H1 (cell line): ENCODE measurements around the gene ATP7A. TPM values are rescaled to one million over a fixed set of nuclear protein-coding genes. Genes with fewer than 3 reads are reported as not detected.

Experiments used
- CTCF ChIA-PET: fragments of 300-600 bp; sonication (Branson Sonifier 250); formaldehyde crosslinking; loops from one replicate; lab custom pipeline; 2021; ENCODE audit not compliant: partially characterized antibody; lab: Charles Lee
- POLR2A ChIA-PET: fragments of 300-600 bp; sonication (Branson Sonifier 250); formaldehyde crosslinking; loops from one replicate; lab custom pipeline; 2021; ENCODE audit warnings: inconsistent platforms; ENCODE audit not compliant: partially characterized antibody; lab: Charles Lee
- DNase-seq, 2 experiments: peaks; one replicate each; pipeline versions ENCODE4 v3.0.0 to v3.0.0-alpha.2; 2010 to 2022; ENCODE audit warnings: low spot score in 2 of 2, low read depth in 1 of 2, mixed read lengths in 1 of 2
- FAIRE-seq: peaks from 2 replicates; lab custom pipeline; 2011; peaks lifted over from hg19 to GRCh38; lab: Jason Lieb, UNC
- H2AFZ ChIP-seq: 2 replicates; pipeline ENCODE4 v1.8.1; 2012; ENCODE audit warnings: low read length, inconsistent platforms
- H2AK5ac ChIP-seq: 2 replicates; pipeline ENCODE4 v1.6.1; 2013; ENCODE audit warnings: low read depth, low read length
- H2BK120ac ChIP-seq: replicated peaks from 2 replicates; pipeline ENCODE3; 2013; ENCODE audit warnings: low read depth, low read length, inconsistent platforms
- H2BK12ac ChIP-seq: 2 replicates; pipeline ENCODE4 v1.6.1; 2013; ENCODE audit warnings: low read depth, low read length
- H2BK15ac ChIP-seq: 2 replicates; pipeline ENCODE4 v1.6.1; 2013; ENCODE audit warnings: low read length
- H2BK20ac ChIP-seq: 2 replicates; pipeline ENCODE4 v1.6.1; 2013; ENCODE audit warnings: low read length
- H2BK5ac ChIP-seq: 2 replicates; pipeline ENCODE4 v1.6.1; 2013; ENCODE audit warnings: low read depth, low read length
- H3K14ac ChIP-seq: 2 replicates; pipeline ENCODE4 v1.6.1; 2013; ENCODE audit warnings: inconsistent platforms; ENCODE audit not compliant: insufficient read length
- H3K18ac ChIP-seq: 2 replicates; pipeline ENCODE4 v1.6.1; 2013; ENCODE audit warnings: low read length; ENCODE audit errors: extremely low read depth
- H3K23ac ChIP-seq: 2 replicates; pipeline ENCODE4 v1.6.1; 2013; ENCODE audit warnings: inconsistent platforms; ENCODE audit not compliant: insufficient read length
- H3K23me2 ChIP-seq: 2 replicates; pipeline ENCODE4 v1.6.1; 2013; ENCODE audit warnings: low read depth, low read length
- H3K27ac ChIP-seq: 2 replicates; pipeline ENCODE4 v1.6.1; 2011; ENCODE audit warnings: low read depth, low read length, inconsistent platforms
- H3K27me3 ChIP-seq, 4 experiments: replicated peaks in 1 of 4; 1 replicate in 1 of 4; 2 replicates in 3 of 4; pipeline versions ENCODE4 v1.6.1 to v1.8.1; 2011 to 2013; ENCODE audit warnings: low read length in 3 of 4, mild to moderate bottlenecking in 3 of 4, inconsistent platforms in 2 of 4, mixed read lengths in 2 of 4, moderate library complexity in 1 of 4; ENCODE audit not compliant: control insufficient read depth in 3 of 4, insufficient read depth in 3 of 4; ENCODE audit errors: extremely low read depth in 1 of 4
- H3K36me3 ChIP-seq, 4 experiments: 2 replicates each; pipeline versions ENCODE4 v1.6.1 to v1.8.1; 2011 to 2013; ENCODE audit warnings: mild to moderate bottlenecking in 4 of 4, low read length in 3 of 4, moderate library complexity in 2 of 4, control low read depth in 1 of 4, inconsistent platforms in 1 of 4; ENCODE audit not compliant: insufficient read depth in 4 of 4, control insufficient read depth in 2 of 4
- H3K4ac ChIP-seq: replicated peaks from 2 replicates; pipeline ENCODE3; 2013; ENCODE audit warnings: low read length, low read depth, mixed read lengths, inconsistent platforms; ENCODE audit not compliant: insufficient read length
- H3K4me1 ChIP-seq, 4 experiments: replicated peaks in 1 of 4; 1 replicate in 1 of 4; 2 replicates in 3 of 4; pipeline versions ENCODE4 v1.6.1 to v1.8.1; 2011 to 2013; ENCODE audit warnings: low read length in 3 of 4, inconsistent platforms in 2 of 4, mixed read lengths in 1 of 4; ENCODE audit not compliant: insufficient read depth in 4 of 4, control insufficient read depth in 3 of 4
- H3K4me2 ChIP-seq, 2 experiments: 2 replicates each; pipeline versions ENCODE4 v1.6.1 to v1.8.1; 2011 to 2013; ENCODE audit warnings: low read depth in 2 of 2, low read length in 2 of 2, control low read depth in 1 of 2, inconsistent platforms in 1 of 2, mild to moderate bottlenecking in 1 of 2; ENCODE audit not compliant: insufficient read depth in 1 of 2
- H3K4me3 ChIP-seq, 4 experiments: fragments of 200-600, 300-600 bp in 1 of 4; sonication (generic), shearing (Covaris generic), sonication (Bioruptor Twin) in 1 of 4; 2 replicates each; pipeline versions ENCODE4 v1.5.1 to v1.8.1; 2011 to 2016; ENCODE audit warnings: low read length in 4 of 4, low read depth in 3 of 4, control low read depth in 2 of 4, inconsistent platforms in 2 of 4, mild to moderate bottlenecking in 2 of 4, mixed read lengths in 1 of 4, moderate library complexity in 1 of 4; ENCODE audit not compliant: insufficient read depth in 2 of 4; ENCODE audit errors: extremely low read depth in 1 of 4
- H3K56ac ChIP-seq: replicated peaks from 2 replicates; pipeline ENCODE3; 2013; ENCODE audit warnings: low read depth, mild to moderate bottlenecking, mixed read lengths, low read length, inconsistent platforms; ENCODE audit not compliant: insufficient read length
- H3K79me1 ChIP-seq: 2 replicates; pipeline ENCODE4 v1.6.1; 2013; ENCODE audit warnings: low read depth, low read length, control low read depth
- H3K79me2 ChIP-seq, 2 experiments: 2 replicates each; pipeline versions ENCODE4 v1.6.1 to v1.8.1; 2012 to 2013; ENCODE audit warnings: low read length in 2 of 2, mild to moderate bottlenecking in 2 of 2, inconsistent platforms in 1 of 2; ENCODE audit not compliant: insufficient read depth in 2 of 2, control insufficient read depth in 1 of 2
- H3K9ac ChIP-seq, 4 experiments: replicated peaks in 1 of 4; 1 replicate in 1 of 4; 2 replicates in 3 of 4; pipeline versions ENCODE4 v1.6.1 to v1.8.1; 2011 to 2013; ENCODE audit warnings: low read depth in 3 of 4, low read length in 3 of 4, control low read depth in 2 of 4, mild to moderate bottlenecking in 2 of 4, moderate library complexity in 2 of 4, inconsistent platforms in 1 of 4; ENCODE audit errors: extremely low read depth in 1 of 4
- H3K9me3 ChIP-seq, 2 experiments: 2 replicates each; pipeline versions ENCODE4 v1.6.1 to v1.8.1; 2012 to 2013; ENCODE audit warnings: mild to moderate bottlenecking in 2 of 2, moderate library complexity in 2 of 2, control low read depth in 1 of 2, inconsistent platforms in 1 of 2, low read depth in 1 of 2, low read length in 1 of 2, mixed read lengths in 1 of 2; ENCODE audit not compliant: insufficient read depth in 2 of 2
- H4K20me1 ChIP-seq, 2 experiments: replicated peaks in 1 of 2; 2 replicates each; pipeline versions ENCODE3 to v1.8.1; 2011 to 2013; ENCODE audit warnings: inconsistent platforms in 2 of 2, low read length in 2 of 2, mild to moderate bottlenecking in 1 of 2; ENCODE audit not compliant: insufficient read depth in 2 of 2, control insufficient read depth in 1 of 2
- H4K5ac ChIP-seq: 2 replicates; pipeline ENCODE4 v1.6.1; 2013; ENCODE audit warnings: low read length, low read depth, mixed read lengths, inconsistent platforms; ENCODE audit not compliant: insufficient read length
- H4K8ac ChIP-seq: 2 replicates; pipeline ENCODE4 v1.8.0; 2013; ENCODE audit warnings: mild to moderate bottlenecking, moderate library complexity, low read length, inconsistent platforms; ENCODE audit not compliant: insufficient read depth; ENCODE audit errors: extremely low read depth
- H4K91ac ChIP-seq: replicated peaks from 2 replicates; pipeline ENCODE3; 2013; ENCODE audit warnings: low read length, mixed read lengths, inconsistent platforms; ENCODE audit not compliant: insufficient read length
- ASH2L ChIP-seq: fragments of 200-600, 300-600 bp; sonication (generic); IDR thresholded peaks from one replicate; pipeline ENCODE4 v1.7.1; 2017; ENCODE audit warnings: low read length
- ATF2 ChIP-seq: IDR thresholded peaks from 2 replicates; pipeline ENCODE4 v1.6.1; 2012; ENCODE audit warnings: low read length, inconsistent platforms
- BACH1 ChIP-seq: IDR thresholded peaks from 2 replicates; pipeline ENCODE4 v1.6.1; 2012; ENCODE audit warnings: low read length, improper control_type of control experiment
- BCL11A ChIP-seq, 2 experiments: IDR thresholded peaks; one replicate each; pipeline ENCODE4 v1.6.1; 2011; ENCODE audit warnings: low read depth in 2 of 2, low read length in 2 of 2, mild to moderate bottlenecking in 2 of 2
- BRCA1 ChIP-seq: IDR thresholded peaks from 2 replicates; pipeline ENCODE4 v1.6.1; 2012; ENCODE audit warnings: low read depth, low read length, improper control_type of control experiment
- CHD2 ChIP-seq: IDR thresholded peaks from 2 replicates; pipeline ENCODE4 v1.6.1; 2012; ENCODE audit warnings: low read length, improper control_type of control experiment
- KDM4A ChIP-seq: IDR thresholded peaks from one replicate; pipeline ENCODE4 v1.7.1; 2012; ENCODE audit warnings: low read depth, mild to moderate bottlenecking, moderate library complexity, low read length, inconsistent platforms; ENCODE audit not compliant: severe bottlenecking
- MAX ChIP-seq: IDR thresholded peaks from 2 replicates; pipeline ENCODE4 v1.6.1; 2012; ENCODE audit warnings: inconsistent platforms
- POU5F1 ChIP-seq: IDR thresholded peaks from 2 replicates; pipeline ENCODE4 v1.6.1; 2011; ENCODE audit warnings: low read depth, mild to moderate bottlenecking, low read length, moderate library complexity
- RBBP5 ChIP-seq: IDR thresholded peaks from 2 replicates; pipeline ENCODE4 v1.7.1; 2012; ENCODE audit warnings: low read depth, mild to moderate bottlenecking, inconsistent platforms, low read length, moderate library complexity, borderline replicate concordance
- SAP30 ChIP-seq: fragments of 300-600 bp; sonication (generic); IDR thresholded peaks from 2 replicates; pipeline ENCODE4 v1.7.1; 2012; ENCODE audit warnings: low read length, moderate library complexity, mild to moderate bottlenecking, inconsistent platforms; ENCODE audit not compliant: insufficient read depth, insufficient replicate concordance
- SRF ChIP-seq: IDR thresholded peaks from 2 replicates; pipeline ENCODE4 v1.6.1; 2011; ENCODE audit warnings: mild to moderate bottlenecking, low read depth, low read length, moderate library complexity
- SUZ12 ChIP-seq: fragments of 200-600 bp; sonication (generic); IDR thresholded peaks from 2 replicates; pipeline ENCODE4 v1.6.1; 2012; ENCODE audit warnings: mild to moderate bottlenecking, inconsistent platforms, low read length, moderate library complexity, mixed read lengths
- WGBS, 2 experiments: shearing (Covaris generic) in 1 of 2; methylation state at CpG; one replicate each; pipeline versions ENCODE4 v1.1.6 to v1.1.7; 2013 to 2015; ENCODE audit warnings: low lambda C conversion rate in 2 of 2, mixed read lengths in 2 of 2, inconsistent platforms in 1 of 2, low coverage in 1 of 2, missing lambda C conversion rate in 1 of 2; ENCODE audit not compliant: insufficient replicate concordance in 2 of 2, insufficient coverage in 1 of 2, insufficient read length in 1 of 2; ENCODE audit errors: extremely low coverage in 1 of 2, missing lambda C conversion rate in 1 of 2; 5-methylcytosine and 5-hydroxymethylcytosine counted together
- polyA plus RNA-seq, 7 experiments: library from polyadenylated mRNA; depleted of rRNA in 3 of 7; stranded (reverse) in 5 of 7; unstranded in 2 of 7; fragments of >200 nt in 5 of 7; fragments of 200-250 nt in 2 of 7; gene quantifications; 1 replicate in 5 of 7; 2 replicates in 1 of 7; 4 replicates in 1 of 7; pipeline versions ENCODE4 v1.2.1 to v1.2.3, GENCODE V29; 2011 to 2013; ENCODE audit warnings: missing spikeins in 2 of 7, mixed read lengths in 2 of 7
- total RNA-seq: library from RNA; stranded (reverse); fragmentation: NEBNext Ultra II Directional; extraction: Animal tissue kit (Norgen Biotek cat#: 25700); gene quantifications from 2 replicates; pipeline ENCODE4 v1.2.1, GENCODE V29; 2021

ATP7A gene
- total and polyA plus RNA-seq, 2 of the 8 experiments (the other 6 are each of a cell fraction or from before 2014, with no cell fraction given): 0.73 to 2.8 TPM

GRCh38 chrX:78066110-78066509, 155.6 kb downstream of the ATP7A start:
- Histone ChIP-seq H2BK5ac (no peak overlapping the region), H3K4ac (no peak overlapping the region), H4K20me1 (no peaks in the 10 kb centered on the region), H3K27me3 (no peaks in the 10 kb centered on the region), H2AFZ (no peak overlapping the region), H2AK5ac (no peak overlapping the region), H2BK15ac (no peak overlapping the region), H3K4me3 (no peak overlapping the region), H4K91ac (no peak overlapping the region), H3K14ac (no peak overlapping the region), H3K9ac (no peak overlapping the region), H3K9me3 (peaks cover 4 to 5% of the 10 kb centered on the region in 2 experiments; a peak in 1 of 4 replicates), H3K56ac (no peak overlapping the region), H2BK12ac (no peak overlapping the region), H3K18ac (no peak overlapping the region), H4K8ac (no peak overlapping the region), H3K27ac (no peak overlapping the region), H2BK120ac (no peak overlapping the region), H3K23ac (no peak overlapping the region), H3K4me2 (no peak overlapping the region), H3K79me1 (no peaks in the 10 kb centered on the region), H3K23me2 (no peaks in the 10 kb centered on the region), H4K5ac (no peak overlapping the region), H3K79me2 (no peaks in the 10 kb centered on the region), H2BK20ac (no peak overlapping the region), H3K36me3 (no peaks in the 10 kb centered on the region), H3K4me1 (no peaks in the 10 kb centered on the region)
- DNase-seq: no peak
- 100% methylated on average over 1 of the region's 1 CpG; no CpG with 5 or more reads in 1 of the 2 experiments for WGBS, 2 experiments
- FAIRE-seq: no peak
- POLR2A ChIA-PET: no interaction called here
- CTCF ChIA-PET: interaction anchor here (1.4 kb wide), 1 partner anchor 27 kb away, joined by 3 read pairs; no protein-coding TSS in a partner anchor
- TF ChIP-seq BRCA1 (no peak), POU5F1 (no peak), BACH1 (no peak), SUZ12 (no peak), CHD2 (no peak), BCL11A (IDR thresholded peaks at IDR 0.05; ENCODE audit: low read depth in 2 of 2, low read length in 2 of 2) (no peak), RBBP5 (no peak), SRF (no peak), ATF2 (no peak), MAX (no peak), SAP30 (no peak), ASH2L (no peak), KDM4A (no peak)
